Measurements from ENCODE around the gene PRM3.

PRM3 gene

DNA sequence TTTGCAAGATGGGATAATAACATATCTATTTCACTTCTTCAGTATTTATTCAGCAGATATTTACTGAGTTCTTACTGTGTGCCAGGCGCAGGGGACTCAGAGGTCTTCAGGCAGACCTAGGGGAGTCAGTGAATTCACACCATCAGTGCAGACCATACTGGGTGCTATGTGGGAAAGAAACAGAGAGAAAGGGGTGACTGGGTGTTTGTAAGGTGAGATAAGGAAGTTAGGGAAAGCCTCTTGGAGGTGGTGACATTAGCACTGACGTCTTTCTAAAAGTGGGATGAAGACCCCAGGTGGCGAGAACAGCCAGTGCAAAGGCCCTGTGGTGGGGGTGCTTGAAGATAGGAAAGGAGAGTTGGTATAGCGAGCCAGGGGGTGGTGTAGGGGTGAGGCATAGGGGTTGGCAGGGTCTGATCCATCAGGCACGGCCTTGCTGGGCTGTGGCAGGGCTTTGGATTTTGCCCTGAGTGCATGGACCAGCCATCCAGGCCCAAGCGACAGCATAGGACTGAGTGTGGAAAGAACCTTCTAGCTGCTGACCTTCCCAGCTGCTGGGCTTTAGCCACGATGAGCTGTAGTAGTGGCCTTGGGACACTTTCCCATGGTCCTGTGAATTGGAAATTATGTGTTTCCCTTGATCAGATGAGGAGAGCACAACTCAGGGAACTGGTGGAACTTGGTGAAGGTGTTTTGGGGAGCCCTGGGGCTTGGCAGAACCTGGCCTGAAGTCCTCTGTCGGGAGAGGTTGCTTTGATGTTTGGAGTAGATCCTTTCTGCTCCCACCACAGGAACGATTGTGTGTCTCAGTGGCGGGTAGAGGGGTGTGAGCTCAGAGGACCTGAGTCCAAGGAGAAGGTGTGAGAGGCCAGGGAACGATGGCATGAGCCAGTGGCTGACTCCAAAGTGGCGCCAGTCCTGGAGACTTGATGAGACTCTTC, 13.5 kb downstream of the PRM3 start:
- DNase-seq (ENCODE audit: low read depth, low spot score), result no peak

DNA sequence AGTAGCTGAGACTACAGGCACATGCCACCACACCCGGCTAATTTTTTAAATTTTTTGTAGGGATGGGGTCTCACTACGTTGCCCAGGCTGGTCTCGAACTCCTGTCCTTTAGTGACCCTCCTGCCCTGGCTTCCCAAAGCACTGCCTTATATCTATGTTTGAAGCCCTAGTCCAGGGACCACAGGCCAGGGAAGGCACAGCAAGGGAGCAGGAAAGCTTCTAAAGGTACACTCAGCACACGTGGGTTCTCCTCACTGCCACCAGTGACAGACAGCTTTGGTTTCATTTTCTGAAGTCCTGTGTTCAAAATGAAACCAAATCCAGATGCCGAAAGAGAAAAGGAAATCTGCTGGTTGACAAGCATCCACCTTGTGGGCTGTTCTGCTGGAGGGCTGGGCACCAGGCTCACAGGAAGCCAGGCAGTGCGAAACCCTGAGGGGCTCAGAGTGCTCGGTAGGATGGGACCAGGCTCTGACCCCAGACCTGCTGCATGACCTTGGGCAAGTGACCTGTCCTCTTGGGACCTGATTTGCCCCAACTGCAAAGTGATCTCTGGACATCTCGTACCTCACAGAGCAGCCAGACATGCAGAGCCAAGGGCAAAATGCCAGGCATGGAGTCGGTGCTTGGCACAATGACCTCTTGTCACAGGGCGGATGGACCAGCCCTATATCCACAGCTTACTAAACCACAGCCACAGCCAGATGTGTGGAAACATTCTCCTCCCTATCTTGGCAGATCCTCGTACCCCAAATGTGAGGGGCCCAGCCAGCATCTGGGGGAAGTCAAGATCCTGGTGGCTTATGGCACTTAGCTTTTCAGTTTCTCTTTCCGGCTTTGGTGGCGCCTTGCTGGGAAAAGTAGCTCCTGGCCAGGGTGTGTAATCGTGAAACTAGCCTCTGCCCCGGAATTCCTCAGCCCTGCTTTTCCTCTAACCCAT, 14.6 kb downstream of the PRM3 start:
- no peak for DNase-seq (ENCODE audit: low read depth, low spot score)

DNA sequence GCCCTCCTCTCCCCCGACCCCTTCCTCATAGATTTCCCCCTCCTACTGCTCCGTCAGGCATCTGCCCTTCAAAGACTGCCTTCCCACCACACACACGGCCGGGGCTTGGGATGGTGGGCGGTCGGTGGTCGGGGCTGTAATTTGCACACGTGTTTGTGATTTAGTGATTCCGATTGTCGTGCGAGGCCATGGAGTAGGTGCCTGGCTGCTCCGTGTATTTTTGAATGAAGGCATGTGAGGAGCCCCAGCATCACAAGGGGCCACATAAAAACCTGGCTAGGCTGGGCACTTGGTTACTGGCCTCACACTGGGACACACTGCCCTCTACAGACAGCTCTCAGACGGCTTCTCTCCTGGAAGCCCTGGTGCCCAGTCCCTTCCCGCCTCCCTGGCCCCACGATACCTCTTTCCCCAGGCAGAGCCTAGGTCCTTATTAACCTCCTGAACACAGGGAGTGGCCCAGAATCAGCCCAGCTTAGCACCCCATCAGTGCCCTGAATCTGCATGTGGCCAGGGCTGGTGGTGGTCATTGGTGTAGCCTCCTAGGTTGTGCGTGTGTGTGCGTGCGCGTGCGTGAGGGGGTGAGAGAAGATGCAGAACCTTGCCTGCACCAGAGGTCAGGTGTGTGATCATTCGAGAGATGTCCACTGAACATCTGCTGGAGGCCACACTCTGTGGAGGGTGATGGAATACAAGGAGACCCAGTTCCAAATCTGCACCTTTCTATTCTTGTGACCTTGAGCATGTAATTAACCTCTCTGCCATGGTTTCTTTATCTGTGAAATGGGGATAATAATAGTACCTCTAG, 16.1 kb downstream of the PRM3 start:
- no peak for DNase-seq (ENCODE audit: low read depth, low spot score)

DNA sequence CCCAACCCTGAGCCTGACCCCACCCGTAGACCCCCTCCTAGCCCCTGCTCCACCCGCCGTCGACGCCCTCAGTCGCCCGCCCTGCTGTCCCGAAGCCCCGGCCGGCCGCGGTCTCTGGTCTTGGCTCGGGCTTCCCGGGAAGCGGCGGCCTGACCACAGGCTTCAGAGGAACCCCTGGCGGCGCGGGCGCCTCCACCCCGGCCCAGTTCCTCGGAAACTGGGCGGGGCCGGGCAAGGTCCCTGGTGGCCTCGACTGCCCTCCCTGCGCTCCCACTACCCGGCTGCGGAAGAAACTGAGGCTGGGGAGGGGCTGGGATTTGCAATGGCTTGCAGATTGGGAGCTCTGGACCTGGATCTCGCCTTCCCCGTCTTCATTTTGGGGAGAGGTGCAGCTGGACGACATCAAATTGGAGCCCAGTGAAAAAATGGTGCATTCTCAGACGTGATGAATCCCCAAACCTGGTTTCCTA, 16.7 kb downstream of the PRM3 start:
- DNase-seq (ENCODE audit: low read depth, low spot score), result no peak

DNA sequence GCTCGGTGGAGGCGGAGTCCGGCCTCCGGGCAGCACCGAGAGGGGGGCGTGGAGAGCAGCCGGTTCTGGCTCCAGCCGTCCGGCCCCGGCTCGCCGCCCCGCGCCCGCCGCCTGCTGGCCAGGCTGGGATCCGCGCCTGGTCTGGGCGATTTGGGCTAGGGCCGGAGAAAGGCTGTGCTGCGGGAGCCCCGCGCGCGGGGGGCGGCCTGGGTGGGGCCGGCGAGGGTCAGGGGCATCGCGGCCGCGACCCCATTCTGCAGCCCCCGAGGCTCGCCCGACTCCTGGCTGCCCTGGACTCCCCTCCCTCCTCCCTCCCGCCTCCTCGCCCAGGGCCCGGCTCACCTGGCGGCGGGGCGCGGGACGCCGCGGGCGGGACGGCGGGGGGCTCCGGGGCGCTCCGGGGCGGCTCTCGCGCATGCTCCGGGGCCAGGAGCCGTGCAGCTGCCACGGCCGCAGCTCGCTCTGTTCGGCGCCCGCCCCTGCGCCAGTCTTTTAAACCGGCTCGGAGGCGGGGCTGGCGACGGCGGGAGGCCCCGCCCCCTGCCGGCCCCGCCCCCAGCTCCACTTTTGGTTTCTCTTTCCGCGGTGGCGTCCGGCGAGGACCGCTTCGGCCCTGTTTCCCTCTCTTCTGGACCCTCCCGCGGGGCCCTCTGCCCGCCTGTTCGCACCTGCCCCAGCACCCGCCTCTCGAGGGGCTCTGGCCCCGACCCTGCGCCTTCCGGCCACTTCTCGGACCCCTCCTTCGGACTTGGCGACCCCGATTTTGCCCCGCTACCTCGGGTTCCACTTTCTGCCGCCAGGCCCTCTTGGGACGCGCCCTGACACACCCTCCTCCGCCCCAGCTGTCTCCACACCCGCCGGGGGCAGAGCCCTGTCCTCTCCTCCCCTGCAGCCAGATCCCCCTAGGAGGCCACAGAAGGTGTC, 17.4 kb downstream of the PRM3 start, which contains the start of gene SOCS1:
TSS of gene SOCS1 (minus strand) at position 468 of the 924 bp plus-strand sequence. CDS start 726 bp downstream, outside the sequence.
- peak; percentile 72 for DNase-seq (ENCODE audit: low read depth, low spot score)

DNA sequence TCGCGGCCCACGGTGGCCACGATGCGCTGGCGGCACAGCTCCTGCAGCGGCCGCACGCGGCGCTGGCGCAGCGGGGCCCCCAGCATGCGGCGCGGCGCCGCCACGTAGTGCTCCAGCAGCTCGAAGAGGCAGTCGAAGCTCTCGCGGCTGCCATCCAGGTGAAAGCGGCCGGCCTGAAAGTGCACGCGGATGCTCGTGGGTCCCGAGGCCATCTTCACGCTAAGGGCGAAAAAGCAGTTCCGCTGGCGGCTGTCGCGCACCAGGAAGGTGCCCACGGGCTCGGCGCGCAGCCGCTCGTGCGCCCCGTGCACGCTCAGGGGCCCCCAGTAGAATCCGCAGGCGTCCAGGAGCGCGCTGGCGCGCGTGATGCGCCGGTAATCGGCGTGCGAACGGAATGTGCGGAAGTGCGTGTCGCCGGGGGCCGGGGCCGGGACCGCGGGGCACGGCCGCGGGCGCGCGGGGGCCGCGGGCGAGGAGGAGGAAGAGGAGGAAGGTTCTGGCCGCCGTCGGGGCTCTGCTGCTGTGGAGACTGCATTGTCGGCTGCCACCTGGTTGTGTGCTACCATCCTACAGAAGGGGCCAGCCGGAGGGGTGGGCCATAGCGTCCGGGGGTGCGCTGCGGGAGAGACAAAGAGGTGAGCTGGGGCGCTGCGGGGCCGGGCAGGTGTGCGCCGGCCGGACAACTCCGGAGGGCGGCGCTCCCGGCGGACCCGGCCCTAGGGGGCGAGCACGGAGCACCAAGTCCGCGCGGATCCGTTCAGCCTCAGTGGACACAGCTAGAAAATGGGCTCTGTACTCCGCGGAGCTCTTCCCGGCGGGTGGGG, 18.3 kb downstream of the PRM3 start:
- DNase-seq (ENCODE audit: low read depth, low spot score), result peak; percentile 44

DNA sequence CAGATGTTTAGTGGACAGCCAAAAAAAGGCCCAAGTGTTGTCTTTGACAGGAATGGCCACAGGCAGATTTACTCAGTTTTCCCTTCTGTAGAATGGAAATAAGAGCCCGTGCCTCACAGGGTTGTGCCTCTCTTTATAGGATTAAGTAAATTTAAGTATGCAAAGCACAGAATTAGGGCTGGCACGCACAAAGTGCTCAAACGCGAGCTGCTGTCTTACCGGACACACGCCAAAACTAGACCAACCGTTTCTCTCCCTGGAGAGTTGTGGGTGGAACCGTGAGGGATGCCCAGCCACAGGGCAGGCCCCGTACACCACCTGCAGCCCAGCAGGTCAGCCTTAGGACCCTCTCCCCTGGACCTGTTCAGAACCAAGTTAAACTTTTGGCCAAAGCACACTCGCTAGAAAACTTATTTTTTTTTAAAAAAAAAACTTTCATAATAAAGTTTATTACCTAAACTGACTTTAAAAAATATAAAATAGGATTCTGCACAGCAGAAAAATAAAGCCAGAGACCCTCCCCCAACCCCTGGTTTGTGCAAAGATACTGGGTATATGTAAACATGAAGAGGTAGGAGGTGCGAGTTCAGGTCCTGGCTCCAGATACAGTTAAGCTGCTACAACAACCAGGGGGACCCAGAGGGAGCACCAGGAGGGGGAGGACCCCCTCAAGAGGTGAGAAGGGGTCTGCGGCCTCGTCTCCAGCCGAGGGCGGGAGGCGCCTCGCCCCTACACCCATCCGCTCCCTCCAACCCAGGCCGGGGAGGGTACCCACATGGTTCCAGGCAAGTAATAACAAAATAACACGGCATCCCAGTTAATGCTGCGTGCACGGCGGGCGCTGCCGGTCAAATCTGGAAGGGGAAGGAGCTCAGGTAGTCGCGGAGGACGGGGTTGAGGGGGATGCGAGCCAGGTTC, 19.2 kb downstream of the PRM3 start:
- DNase-seq (ENCODE audit: low read depth, low spot score), result no peak

DNA sequence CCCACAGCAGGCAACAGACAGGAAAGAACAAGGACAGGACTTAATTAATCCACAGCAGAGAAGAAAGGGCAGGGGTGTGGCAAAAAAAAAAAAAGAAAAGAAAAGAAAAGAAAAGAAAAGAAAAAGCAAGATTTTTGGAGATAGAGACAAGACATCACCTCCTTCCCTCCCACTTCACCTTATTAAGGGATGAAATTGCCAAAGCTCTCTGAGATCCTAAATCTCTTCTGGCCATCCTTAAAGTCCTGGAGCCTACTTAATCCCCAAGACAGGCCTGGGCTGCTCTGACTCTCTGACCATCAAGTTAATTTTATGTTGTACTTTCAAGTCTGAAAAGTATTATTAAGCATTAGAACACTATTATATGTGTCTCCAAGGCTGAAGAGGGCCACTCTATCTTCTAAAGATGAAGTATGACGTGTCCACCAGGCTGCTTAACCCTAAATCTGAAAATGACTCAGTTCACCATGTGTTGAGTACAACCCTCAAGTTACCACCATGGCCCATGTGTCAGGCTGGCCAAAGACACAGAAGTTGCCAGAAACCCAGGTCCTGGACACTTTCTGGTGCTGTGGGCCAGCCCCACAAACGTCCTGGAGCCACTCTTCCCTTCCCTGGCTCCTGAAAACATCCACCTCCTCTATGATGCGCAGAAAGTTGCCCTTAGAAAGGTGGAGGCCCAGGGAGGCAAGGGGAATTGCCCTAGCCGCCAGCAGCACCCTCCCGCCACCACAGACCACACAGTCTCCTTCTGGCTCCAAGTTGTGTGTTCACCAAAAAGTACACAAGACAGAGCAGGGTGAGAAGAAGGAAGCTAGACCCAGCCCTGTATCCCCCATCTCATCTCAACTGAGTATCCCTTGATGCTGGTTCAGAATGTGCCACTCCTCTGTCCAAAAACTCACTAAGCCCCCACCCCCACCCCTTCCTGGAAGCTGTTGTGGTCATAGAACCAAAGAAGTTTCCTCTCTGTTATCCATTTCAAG, 20.1 kb downstream of the PRM3 start:
- no peak for DNase-seq (ENCODE audit: low read depth, low spot score)

DNA sequence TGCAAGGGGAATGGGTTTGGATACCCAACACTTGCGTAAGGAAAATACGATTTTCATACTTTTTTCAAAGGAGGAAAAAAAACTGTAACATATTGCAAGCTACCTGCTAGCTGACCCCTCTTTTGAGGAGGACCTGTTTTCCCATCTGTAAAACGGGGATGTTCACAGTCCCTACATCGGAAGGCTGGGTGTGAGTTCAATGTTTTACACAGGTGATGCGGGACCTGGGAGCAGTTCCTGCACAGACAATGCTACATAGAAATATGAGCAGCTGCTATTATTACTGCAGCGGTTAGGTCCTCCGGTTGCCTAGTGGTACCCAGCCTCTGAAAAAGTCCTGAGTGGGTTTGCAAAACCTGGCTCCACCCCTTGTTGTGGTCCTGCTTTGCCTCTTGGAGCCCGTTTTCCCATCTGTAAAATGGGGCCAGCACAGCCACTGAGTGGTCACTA, 20.9 kb downstream of the PRM3 start:
- no peak for DNase-seq (ENCODE audit: low read depth, low spot score)

DNA sequence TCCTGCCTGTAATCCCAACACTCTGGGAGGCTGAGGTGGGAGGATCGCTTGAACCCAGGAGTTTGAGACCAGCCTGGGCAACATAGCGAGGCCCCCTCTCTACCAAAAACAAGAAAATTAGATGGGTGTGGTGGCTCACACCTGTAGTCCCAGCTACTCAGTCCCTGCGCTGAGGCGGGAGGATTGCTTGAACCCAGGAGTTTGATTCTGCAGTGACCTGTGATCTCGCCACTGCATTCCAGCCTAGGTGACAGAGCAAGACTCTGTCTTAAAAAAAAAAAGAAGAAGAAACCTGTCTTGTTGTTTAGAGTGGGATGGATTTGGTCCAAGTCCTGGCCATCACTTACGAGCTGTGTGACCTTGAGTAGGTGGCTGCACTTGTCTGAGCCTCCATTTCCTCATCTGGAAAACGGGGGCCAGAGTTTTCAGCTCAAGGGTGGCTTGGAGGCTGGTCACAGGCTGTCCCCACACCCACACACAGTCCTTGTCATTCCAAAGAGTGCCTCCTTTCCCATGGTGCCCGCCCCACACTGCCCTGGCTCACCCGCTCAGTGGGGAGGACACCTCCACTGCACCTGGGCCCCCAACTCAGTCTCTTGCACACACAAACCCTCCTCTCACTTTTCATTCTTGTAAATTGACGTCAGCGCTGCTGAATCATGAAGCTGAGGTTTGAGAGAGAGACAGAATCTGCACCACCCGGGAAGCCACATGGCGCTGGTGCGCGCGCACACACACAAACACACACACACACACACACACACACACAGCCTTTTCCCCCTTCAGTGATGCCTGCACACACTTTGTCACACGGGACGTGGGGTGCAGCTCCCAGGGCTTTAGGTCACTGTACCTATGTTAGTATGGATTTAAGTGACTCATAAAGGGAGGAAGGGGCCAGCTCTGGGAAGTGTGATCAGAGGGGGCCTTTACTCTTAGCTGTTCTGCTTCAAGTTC, 21.6 kb downstream of the PRM3 start:
- DNase-seq (ENCODE audit: low read depth, low spot score), result peak; percentile 69

DNA sequence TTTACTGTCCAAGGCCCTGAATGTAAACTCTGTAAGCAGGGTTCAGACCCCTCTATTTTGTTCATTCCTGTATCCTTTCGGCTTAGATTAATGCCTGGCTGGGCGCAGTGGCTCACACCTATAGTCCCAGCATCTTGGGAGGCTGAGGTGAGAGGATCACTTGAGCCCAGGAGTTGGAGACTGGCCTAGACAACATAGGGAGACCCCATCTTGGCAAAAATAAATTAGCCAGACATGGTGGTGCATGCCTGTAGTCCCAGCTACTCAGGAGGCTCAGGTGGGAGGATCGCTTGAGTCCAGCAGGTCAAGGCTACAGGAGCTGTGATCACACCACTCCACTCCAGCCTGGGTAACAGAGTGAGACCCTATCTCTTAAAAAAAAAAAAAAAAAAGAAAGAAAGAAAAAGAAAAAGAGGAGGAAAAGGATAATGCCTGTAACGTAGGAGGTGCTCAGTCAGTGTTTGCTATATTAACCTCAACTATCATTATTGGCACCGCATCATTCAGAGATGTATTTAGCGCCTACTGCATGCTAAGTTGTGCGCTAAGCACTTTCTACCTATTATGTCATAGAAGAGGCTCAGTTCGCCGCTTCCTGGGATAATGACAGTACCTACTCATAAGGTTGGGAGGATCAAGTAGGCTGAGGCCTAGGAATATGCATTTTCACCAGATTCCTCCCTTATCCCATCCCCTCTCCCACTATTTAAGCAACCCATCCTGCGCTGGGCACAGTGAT, 22.5 kb downstream of the PRM3 start:
- no peak for DNase-seq (ENCODE audit: low read depth, low spot score)

DNA sequence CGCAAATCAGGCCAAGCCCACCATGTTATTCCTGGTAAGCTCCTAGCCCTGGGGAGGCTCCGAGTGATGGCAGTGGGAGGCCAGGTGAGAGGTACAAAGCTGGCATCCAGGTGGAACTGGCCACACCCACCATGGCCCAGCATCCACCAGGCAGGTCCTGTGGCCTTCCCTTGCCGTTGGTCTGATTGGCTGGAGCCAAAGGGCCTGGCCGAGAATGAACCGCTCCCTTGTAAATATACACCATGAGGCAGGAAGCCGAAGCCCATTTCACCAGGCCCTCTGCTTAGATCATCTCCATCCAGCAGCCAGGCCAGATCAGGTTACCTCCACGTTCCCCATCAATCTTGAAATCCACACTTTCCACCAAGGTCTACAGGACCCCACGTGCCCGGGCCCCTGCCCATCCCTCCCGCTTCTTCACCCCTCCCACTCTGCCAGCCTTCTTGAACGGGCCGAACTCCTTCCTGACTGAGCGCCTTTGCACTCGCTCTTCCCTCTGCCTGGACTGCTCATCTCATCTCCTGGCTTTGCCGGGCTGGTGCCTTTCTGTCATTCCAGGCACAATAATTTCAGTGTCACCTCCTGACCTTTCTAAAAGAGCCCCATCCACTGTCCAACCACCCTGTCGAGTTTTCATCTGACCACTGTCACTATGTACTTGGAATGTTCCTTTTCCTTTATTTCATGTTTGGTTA, 23.2 kb downstream of the PRM3 start:
- DNase-seq (ENCODE audit: low read depth, low spot score), result no peak

DNA sequence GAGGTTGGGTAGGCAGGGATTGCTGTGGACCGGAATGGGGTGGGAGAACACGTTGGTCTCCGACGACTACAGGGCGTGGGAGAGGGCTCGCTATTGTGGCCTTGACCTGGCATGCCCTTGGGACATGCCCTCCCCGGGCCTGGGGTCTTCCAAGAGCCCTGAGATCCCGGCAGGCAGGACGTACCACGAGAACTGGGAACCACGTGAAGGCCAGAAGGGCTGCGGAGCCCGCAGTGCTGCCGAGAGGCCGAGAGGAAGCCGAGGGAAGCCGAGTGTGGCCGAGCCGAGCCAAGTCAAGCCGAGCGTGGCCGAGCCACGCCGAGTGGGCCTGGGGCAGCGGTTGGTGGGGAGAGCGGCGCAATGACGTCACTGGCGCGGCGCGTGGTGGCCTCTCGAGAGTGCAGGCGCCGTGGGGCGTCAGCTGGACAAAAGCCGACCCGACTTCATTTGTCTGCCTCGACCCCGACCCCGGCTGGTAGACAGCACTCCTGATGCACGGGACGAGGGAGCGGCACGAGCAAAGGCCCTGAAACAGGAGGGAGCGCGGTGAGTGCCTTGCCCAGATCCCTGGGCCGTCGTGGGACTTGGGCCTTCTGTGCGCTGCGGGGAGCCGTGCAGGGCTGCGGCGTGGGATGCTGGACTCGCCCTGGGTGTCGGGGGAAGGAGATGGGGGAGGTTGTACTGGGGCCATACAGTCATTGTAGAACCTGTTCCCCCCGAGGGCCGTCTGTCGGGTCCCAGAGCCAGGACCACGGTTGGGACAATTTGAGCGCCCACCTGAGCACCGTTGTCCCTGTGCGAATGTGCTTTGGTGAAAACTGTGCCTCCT, 24.0 kb downstream of the PRM3 start:
- DNase-seq (ENCODE audit: low read depth, low spot score), result no peak

DNA sequence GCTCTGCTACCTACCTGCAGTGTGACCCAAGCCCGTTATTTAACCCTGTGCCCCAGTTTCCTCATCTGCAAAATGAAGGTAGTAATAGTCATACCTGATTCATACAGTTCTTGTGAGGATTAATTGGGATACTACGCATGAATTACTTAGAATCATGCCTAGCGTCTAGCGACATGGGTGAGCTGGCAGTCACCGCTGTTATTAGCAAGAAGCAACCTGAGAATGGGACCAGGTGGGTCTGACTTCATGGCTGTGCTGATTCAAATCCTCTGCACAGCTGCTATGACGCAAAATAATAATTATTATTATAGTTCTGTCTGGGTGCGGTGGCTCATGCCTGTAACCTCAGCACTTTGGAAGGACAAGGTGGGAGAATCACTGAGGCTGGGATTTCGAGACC, 25.3 kb downstream of the PRM3 start:
- no peak for DNase-seq (ENCODE audit: low read depth, low spot score)
